ENCODE measurements around the gene DCT.

DNA sequence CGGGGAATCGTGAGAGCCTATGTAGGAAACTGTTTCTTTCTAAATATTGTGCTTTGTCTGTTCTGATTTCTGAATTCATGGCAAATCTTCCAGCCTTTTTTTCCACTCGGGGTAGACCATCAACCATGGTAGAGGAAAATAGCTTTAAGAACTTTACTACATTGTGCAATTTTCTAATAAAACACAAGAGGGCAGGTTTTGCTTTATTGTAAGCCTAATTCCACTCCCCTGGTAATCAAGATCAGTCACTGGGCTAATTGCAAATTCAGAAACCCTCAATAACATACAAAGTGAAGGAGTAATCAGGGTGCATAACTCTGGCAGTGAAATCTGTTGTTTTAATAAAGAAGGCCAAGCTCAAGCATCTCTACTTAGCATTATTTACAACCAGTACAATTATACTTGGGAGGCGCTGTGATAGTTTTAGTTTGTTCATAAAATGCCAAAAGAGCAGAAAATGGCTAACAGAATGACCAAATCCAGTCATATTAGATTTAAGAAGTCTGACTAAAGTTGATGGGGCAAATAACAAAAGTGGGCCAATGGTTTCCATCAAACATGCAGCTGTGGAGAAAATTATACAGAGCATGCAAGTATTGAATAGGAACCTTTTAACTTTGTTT is 43.8 kb downstream of the DCT start:
- TF ChIP-seq, protein P1, sequence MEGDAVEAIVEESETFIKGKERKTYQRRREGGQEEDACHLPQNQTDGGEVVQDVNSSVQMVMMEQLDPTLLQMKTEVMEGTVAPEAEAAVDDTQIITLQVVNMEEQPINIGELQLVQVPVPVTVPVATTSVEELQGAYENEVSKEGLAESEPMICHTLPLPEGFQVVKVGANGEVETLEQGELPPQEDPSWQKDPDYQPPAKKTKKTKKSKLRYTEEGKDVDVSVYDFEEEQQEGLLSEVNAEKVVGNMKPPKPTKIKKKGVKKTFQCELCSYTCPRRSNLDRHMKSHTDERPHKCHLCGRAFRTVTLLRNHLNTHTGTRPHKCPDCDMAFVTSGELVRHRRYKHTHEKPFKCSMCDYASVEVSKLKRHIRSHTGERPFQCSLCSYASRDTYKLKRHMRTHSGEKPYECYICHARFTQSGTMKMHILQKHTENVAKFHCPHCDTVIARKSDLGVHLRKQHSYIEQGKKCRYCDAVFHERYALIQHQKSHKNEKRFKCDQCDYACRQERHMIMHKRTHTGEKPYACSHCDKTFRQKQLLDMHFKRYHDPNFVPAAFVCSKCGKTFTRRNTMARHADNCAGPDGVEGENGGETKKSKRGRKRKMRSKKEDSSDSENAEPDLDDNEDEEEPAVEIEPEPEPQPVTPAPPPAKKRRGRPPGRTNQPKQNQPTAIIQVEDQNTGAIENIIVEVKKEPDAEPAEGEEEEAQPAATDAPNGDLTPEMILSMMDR (conservative IDR thresholded peaks at IDR 0.05 in 1 of 2, IDR thresholded peaks at IDR 0.05 in 1 of 2; ENCODE audit: extremely low read depth in 1 of 2, insufficient read depth in 1 of 2, low read depth in 1 of 2, low read length in 2 of 2): peak; percentile 45 to 61
- TF ChIP-seq EZH2 (IDR thresholded peaks at IDR 0.05; ENCODE audit: borderline replicate concordance, low read length): no peak

Data from mammary epithelial cell (primary cell).